ENCODE results near the gene ISYNA1.

ISYNA1 gene

DNA sequence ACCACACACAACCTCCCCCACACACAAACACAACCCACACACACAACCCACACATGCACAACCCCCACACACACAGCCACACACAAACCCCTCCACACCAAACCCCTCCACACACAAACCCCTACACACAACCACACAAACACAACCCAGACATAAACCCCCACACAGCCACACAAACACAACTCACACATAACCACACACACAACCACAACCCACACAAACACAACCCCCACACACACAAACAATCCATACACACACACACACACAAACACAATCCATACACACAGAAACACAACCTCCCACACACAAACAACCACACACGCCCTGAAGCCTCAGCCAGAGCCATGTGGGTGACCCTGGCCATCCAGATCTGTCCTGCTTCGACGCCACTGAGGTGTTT is 30.0 kb upstream of the ISYNA1 start:
- DNase-seq (ENCODE audit: low spot score) = no peak

DNA sequence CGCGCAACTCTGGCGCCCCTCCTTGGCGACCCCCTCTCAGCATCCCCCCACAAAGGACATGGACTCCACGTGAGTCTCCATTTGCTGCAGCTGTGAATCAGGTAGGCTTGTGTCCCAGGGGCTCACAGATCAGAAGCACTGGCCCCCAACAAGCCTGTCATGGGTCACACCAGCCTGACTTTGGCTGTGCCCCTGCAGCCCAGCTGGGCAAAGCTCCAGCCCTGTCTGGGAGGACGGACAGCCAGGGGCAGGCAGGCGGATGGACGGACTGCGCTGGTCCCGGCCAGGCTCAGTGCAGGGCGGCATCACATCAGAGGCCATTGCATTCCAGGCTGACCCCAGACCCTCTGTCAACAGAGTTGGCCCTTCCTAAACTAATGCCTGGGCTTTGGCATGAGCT is 28.4 kb upstream of the ISYNA1 start:
- no peak for DNase-seq (ENCODE audit: low spot score)

GRCh38 chr19:18465964-18466339 is 28.0 kb upstream of the ISYNA1 start:
- no peak for DNase-seq (ENCODE audit: low spot score)

DNA sequence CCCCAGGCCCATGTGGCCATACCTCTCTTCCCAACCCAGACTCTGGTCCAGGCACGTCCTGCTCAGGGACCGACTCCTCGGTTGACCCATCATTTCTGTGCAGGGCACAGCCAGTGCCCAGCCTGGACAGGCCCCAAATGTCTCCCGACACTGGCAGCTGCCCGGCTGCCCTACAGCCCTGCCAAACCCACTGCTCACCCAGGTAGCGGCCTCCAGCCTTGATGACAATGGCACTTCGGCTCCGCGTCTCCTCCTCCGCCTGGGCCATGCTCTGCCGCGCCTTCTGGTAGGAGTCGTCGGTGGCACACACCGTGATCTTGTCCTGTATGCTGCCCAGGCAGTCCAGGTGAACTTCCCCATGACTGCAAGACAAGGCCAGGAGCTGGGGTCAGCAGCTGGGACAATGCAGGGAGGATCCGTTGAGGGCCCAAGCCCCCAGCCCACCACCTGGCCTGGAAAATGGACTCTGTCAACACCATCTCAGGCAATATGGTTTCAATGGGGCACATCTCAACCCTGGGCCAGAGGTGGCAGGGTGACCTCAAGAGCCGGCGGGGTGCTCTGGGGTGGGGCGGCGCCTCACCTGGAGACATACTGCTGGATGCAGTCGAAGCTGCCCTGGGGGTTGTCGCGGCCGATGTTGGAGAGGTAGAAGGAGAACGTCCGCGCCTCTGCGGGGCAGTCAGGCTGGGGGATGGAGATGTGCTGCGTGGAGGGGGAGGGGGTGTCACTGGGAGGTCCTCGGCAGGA is 27.5 kb upstream of the ISYNA1 start:
- DNase-seq (ENCODE audit: low spot score) = no peak

GRCh38 chr19:18464646-18465045 is 26.7 kb upstream of the ISYNA1 start:
- no peak for DNase-seq (ENCODE audit: low spot score)

GRCh38 chr19:18461471-18461870 is 23.5 kb upstream of the ISYNA1 start:
- no peak for DNase-seq (ENCODE audit: low spot score)

DNA sequence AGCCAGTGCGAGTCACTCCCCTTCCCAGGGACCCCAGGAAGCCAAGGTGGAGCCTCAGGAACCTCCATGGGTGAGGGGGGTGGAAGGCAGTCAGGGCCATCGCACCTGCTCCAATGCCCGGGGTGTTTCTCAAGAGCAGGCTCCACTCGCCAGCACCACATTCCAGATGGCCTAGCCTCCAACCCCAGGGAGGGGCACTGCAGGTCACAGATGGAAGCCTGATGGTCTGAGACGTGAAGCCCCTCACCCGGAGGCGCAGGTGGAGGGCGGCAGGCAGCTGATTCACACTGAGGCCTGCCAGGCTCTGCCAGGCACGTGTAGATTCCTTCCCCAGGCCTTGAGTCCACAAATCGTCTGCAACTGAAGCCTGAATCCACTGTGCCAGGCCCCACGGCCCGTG is 23.0 kb upstream of the ISYNA1 start:
- no peak for DNase-seq (ENCODE audit: low spot score)

DNA sequence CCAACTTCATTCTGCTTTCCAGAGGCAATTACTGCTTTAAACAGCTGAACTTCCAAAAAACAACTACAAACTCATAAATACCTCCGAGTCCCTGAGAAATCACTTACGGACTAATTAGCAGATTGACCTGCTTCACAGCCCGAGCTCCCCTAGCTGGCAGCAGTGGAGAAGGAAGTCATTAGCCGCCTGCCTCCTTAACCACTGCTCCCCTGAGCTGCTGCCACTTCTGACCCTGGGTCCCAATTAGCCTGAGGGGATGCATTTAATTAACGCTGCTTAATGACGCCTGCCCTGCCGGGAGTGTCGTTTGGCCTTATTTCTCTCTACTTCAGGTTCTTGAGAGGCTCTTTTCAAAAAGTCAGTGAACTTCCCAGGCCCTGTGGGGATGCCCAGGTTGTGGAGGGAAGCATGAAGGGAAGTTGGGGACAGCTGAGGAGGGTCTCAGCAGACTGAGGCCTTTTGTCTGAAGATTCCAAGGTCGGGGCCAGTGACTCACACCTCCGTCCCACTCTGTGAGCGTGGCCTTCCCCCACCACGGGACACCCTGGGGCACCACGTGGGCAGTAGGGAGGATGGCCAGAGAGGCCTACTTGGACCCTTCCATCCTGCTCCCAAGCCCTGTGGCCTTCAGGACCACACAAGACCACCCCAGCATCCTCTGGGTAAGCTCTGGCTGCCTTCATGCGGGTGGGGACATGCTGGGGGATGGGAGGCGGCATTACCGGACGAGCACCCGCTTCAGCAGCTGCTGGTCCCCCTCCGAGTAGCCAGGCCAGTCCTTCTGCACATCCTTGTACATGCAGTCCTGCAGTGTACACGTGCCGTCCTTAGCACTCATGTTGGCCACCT is 19.8 kb upstream of the ISYNA1 start:
- DNase-seq (ENCODE audit: low spot score) = no peak

GRCh38 chr19:18456974-18457373 is 19.0 kb upstream of the ISYNA1 start:
- DNase-seq (ENCODE audit: low spot score) = no peak

GRCh38 chr19:18456279-18456678 is 18.3 kb upstream of the ISYNA1 start:
- no peak for DNase-seq (ENCODE audit: low spot score)

DNA sequence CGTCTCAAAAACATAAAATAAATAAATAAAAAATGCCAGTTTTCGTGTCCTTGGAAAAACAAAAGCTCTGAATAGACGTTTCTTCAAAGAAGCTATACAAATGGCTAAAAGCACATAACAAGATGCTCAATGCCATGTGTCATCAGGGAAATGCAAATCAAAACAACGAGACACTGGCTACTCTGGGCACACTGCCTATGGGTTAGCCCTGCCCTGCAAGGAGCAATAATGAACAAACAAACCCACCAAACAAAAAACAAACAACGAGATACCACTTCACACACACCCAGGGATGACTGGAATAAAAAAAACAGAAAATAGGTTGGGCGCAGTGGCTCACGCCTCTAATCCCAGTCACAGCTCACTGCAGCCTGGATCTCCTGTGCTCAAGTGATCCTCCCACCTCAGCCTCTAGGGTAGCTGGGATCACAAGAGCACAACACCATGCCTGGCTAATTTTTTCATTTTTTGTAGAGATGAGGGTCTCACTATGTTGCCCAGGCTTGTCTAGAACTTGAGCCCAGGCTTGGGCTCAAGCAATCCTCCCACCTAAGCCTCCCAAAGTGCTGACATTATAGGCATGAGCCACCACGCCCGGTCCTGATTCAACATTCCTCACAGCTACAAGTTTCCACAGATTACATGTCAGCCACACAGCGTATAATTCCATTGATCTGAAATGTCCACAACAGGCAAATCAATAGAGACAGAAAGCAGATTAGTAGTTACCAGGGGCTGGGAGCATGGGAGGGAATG is 15.5 kb upstream of the ISYNA1 start:
- DNase-seq (ENCODE audit: low spot score) = no peak

DNA sequence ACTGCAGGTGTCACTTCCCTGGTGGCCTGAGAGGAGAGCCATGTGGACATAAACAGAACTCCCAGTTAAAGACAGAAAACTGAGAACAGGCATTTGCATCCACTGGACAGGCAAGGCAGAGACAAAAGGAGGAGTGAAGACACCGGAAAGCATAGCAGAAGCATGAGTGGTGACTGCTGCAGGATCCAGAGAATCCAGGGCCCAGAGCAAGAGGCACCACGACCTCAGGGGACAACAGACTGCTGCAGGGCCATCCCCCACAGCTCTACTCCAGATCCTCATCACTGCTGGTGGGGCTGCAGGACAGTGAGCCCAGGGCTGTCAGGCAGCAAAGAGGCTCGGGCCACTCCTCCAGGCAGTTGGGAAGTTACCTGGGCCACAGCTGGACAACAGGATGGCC is 14.5 kb upstream of the ISYNA1 start:
- no peak for DNase-seq (ENCODE audit: low spot score)

GRCh38 chr19:18450931-18451836 is 13.3 kb upstream of the ISYNA1 start:
- peak; percentile 60 for DNase-seq (ENCODE audit: low spot score)

GRCh38 chr19:18450021-18450930 is 12.3 kb upstream of the ISYNA1 start:
- no peak for DNase-seq (ENCODE audit: low spot score)

DNA sequence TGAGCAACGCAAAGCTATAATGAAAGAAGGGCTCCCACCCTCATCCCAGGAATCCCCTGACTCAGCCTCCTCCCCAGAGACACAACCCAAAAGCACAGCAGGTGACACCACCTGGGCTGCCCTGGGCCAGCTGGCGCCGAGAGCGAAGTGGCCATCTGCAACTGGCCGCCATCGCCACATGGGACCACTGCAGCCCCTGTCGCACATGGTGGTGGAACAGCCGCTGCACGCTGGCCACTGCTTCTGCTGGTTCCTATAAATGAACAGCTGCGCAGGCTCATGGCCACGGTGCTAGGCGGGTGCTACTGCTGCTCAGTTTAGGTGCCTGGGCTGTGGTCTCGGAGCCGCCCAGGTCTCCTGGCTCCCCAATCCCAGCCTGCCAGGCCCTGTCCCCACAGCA is 11.6 kb upstream of the ISYNA1 start:
- DNase-seq (ENCODE audit: low spot score) = no peak

DNA sequence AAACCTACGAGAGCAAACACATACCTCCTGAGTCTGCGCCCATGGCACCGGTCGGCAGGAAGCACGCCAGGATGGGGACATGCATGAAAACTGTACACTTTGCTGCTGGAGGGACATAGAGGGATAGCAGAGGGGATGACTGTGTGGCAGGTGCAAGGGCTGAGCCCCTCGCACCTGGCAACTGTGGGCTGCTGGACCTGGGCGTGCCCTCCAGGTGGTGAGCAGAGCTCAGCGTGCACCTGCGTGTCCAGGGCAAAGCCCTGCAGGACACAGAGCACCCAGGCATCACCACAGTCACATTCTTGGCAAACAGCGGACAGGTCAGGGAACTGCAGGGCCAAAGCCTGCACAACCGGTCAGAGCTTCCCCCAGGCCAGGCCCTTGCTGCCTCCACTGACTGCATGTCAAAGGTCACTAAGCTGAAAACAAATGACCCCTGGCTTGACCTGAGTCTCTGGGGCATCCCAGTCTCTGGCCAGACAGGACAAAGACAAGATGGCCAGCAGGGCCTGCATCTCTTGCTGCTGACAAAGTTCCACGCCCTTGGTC is 9.0 kb upstream of the ISYNA1 start:
- DNase-seq (ENCODE audit: low spot score) = no peak

DNA sequence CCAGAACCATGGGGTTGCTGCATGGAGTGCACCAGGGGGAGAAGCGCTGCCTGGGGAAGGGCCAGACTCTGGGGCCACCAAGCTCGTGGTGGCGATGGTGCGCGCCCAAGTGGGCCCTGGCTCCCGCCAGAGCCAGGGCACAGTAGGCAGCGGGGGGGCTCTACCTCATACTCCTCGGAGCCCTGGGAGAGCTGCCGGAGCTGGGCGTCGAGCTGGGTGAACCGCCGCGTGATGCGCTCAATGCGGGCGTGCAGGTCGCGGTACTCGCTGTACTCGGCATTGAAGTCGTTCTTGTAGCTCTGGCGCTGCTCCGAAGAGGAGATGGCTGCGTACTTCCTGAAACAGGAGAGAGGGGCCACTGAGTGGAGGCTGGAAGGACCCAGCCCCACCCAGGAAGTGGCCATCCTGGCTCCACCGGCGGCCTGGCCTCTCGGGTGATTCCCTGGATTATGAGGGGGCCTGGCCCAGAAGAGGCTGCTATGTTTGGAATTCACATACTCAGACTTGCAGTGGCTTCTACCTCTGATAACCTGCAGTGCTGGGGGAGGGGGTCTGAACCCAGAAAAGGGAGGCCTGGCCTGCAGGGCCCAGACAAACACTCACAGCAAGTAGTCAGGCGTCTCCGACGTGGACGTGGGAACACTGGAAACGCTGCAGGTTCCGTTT is 8.3 kb upstream of the ISYNA1 start:
- no peak for DNase-seq (ENCODE audit: low spot score)

DNA sequence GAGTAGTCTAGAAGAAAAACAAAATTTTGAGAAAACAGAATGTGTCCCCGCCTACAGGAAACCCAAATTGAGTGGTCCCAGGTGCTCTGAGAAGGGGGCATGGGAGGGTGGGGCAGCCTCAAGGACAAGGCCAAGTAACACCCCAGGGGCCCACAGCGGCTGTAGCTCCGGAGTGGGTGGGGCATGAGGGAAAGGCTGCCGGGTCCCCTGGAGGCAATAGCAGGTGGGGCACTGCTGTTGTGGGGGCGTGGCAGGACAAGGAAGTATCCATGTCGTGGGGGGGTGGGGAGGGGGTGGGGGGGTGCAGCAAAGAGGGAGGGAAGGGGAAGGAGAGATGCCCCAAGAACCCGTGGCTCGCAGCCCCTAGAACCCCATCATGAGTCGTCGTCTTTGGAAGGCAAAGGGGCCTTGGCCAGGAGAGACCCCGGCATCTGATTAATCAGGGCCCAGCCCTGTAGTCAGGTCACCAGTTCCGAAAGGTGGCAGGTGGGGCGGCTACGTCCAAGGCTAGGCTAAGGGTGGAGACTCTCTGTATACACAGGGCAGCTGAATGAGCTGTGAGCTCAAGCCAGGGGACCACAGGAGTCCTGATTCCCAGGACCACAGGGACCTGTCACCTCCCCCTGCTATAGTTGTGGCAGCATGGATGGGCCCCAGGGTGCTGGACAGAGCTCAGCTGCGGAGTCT is 7.5 kb upstream of the ISYNA1 start:
- no peak for DNase-seq (ENCODE audit: low spot score)

GRCh38 chr19:18444513-18444912 is 6.6 kb upstream of the ISYNA1 start:
- no peak for DNase-seq (ENCODE audit: low spot score)

Measured in kidney capillary endothelial cell (primary cell).